PC-3 (cell line): Measurements from ENCODE around the gene S100A5.

Source experiments
- EZH2 ChIP-seq: fragments of 300-600 bp; sonication (generic); IDR thresholded peaks from one replicate; pipeline ENCODE4 v1.6.1; 2017; ENCODE audit warnings: antibody characterized with exemption, mild to moderate bottlenecking, low read length; ENCODE audit not compliant: unreplicated experiment
- EZH2phosphoT487 ChIP-seq: fragments of 300-600 bp; sonication (generic); IDR thresholded peaks from 2 replicates; pipeline ENCODE4 v1.6.1; 2018; ENCODE audit warnings: mild to moderate bottlenecking, antibody characterized with exemption, low read length, borderline replicate concordance
- TF ChIP-seq, protein P1 (sequence below): fragments of 300-600 bp; sonication (generic); conservative IDR thresholded peaks from 2 replicates; pipeline ENCODE4 v1.5.1; 2017; ENCODE audit warnings: antibody characterized with exemption, low read depth, mild to moderate bottlenecking, low read length

DNA sequence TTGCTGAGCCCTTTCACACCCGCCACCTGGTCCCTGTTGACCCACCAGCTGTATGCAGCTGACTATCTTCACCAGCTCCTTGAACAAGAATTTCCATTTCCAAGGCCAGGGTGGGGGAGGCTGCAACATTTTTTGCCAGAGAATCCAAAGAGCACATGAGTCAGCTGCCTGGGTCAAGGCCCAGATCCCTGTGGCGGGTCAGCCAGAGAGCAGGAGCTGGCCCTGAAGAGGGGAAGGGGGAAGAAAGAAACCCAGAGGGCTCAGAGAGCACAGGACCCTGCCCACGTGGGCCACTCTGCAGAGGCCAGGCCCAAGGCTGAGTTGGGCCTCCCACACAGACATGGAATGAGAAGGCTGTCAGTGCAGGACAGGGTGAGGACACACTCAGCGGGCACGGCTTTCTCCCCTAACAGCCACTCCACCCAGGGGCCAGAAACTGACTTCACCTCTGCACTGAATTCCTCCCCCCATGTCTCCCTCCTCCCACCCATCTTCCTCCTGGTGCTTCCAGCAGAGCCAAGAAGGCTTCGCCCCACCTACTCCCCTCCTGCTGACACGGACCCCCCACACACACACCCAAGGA lies 33.8 kb downstream of the S100A5 start:
- TF ChIP-seq, protein P1, sequence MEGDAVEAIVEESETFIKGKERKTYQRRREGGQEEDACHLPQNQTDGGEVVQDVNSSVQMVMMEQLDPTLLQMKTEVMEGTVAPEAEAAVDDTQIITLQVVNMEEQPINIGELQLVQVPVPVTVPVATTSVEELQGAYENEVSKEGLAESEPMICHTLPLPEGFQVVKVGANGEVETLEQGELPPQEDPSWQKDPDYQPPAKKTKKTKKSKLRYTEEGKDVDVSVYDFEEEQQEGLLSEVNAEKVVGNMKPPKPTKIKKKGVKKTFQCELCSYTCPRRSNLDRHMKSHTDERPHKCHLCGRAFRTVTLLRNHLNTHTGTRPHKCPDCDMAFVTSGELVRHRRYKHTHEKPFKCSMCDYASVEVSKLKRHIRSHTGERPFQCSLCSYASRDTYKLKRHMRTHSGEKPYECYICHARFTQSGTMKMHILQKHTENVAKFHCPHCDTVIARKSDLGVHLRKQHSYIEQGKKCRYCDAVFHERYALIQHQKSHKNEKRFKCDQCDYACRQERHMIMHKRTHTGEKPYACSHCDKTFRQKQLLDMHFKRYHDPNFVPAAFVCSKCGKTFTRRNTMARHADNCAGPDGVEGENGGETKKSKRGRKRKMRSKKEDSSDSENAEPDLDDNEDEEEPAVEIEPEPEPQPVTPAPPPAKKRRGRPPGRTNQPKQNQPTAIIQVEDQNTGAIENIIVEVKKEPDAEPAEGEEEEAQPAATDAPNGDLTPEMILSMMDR: no peak
- TF ChIP-seq EZH2 (no peak), EZH2phosphoT487 (no peak)
